Left lung (tissue), 10 donors: ENCODE data around the gene IDH3G. TPM values are rescaled to one million over a fixed set of nuclear protein-coding genes. Genes with fewer than 3 reads are reported as not detected.

ENCODE experiments used
- ATAC-seq: fragments of 200-7000 bp; cut with Tn5 transposase; one replicate; pipeline ENCODE4 v1.9.1; 2020; ENCODE audit warnings: moderate library complexity
- DNase-seq, 4 donors: peaks; one replicate each; pipeline ENCODE4 v3.0.0-alpha.2; 2013 to 2020
- H3K27ac ChIP-seq, 2 donors: fragments of 200-600 bp; sonication (generic) in 1 of 2; one replicate each; pipeline versions ENCODE4 v1.5.0 to v1.8.0; 2020 to 2021
- H3K27me3 ChIP-seq, 2 donors: fragments of 200-600 bp; sonication (generic) in 1 of 2; one replicate each; pipeline versions ENCODE4 v1.5.0 to v1.8.0; 2020 to 2021
- H3K36me3 ChIP-seq, 2 donors: fragments of 200-600 bp; sonication (generic) in 1 of 2; one replicate each; pipeline versions ENCODE4 v1.5.0 to v1.8.0; 2020 to 2021
- H3K4me1 ChIP-seq, 2 donors: fragments of 200-600 bp; one replicate each; pipeline ENCODE4 v1.8.0; 2021
- H3K4me3 ChIP-seq, 2 donors: fragments of 200-600 bp; sonication (generic) in 1 of 2; one replicate each; pipeline versions ENCODE4 v1.5.0 to v1.8.0; 2020 to 2021; ENCODE audit warnings: mild to moderate bottlenecking in 1 of 2
- H3K9me3 ChIP-seq, 2 donors: fragments of 200-600 bp; sonication (generic) in 1 of 2; one replicate each; pipeline versions ENCODE4 v1.5.0 to v1.8.0; 2020 to 2021
- intact Hi-C, 2 donors: fragments of 100-400 bp; cut with DNase I; formaldehyde crosslinking; loops; one replicate each; pipeline versions ENCODE4 v1.11.2 to v1.14.2; 2022
- polyA plus RNA-seq, 6 donors: library from polyadenylated mRNA; unstranded; fragments of 120-200 nt; gene quantifications; one replicate each; pipeline ENCODE4 v1.2.1, GENCODE V29; 2013; ENCODE audit not compliant: insufficient read length in 6 of 6
- total RNA-seq, 2 donors: library from RNA; stranded (reverse); fragmentation: NEBNext Ultra II Directional; extraction: Animal tissue kit (Norgen Biotek cat#: 25700); gene quantifications; one replicate each; pipeline ENCODE4 v1.2.1, GENCODE V29; 2021
- TF ChIP-seq, protein P1 (sequence below), 2 donors: fragments of 200-600 bp; sonication (generic) in 1 of 2; IDR thresholded peaks; one replicate each; pipeline versions ENCODE4 v1.5.0 to v1.8.0; 2021; ENCODE audit warnings: antibody characterized with exemption in 2 of 2
- donor health status: DM: no; HTN: yes; CAD: no.
- donor health status: DM: no; HTN: no; CAD: no.

Gene IDH3G
- total and polyA plus RNA-seq, 8 donors = 42.4 to 72.3 (median 55.0) TPM

DNA sequence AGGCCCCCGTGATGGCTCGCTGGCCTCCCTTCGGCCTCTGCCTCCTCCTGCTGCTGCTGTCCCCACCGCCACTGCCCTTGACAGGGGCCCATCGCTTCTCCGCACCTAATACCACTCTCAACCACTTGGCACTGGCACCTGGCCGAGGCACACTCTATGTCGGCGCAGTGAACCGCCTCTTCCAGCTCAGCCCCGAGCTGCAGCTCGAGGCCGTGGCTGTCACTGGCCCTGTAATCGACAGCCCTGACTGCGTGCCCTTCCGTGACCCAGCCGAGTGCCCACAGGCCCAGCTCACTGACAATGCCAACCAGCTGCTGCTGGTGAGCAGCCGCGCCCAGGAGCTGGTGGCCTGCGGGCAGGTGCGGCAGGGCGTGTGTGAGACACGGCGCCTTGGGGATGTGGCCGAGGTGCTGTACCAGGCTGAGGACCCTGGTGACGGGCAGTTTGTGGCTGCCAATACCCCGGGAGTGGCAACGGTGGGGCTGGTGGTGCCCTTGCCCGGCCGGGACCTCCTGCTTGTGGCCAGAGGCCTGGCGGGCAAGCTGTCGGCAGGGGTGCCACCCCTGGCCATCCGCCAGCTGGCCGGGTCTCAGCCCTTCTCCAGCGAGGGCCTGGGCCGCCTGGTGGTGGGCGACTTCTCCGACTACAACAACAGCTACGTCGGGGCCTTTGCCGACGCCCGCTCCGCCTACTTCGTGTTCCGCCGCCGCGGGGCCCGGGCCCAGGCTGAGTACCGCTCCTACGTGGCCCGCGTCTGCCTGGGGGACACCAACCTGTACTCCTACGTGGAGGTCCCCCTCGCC lies 27.1 kb downstream of the IDH3G start:
- no peak overlapping the region for H3K4me3 ChIP-seq
- intact Hi-C loops = loop anchor here in 1 of 2 donors (10.0 kb wide), 1 partner anchor 178 kb away; the partner anchor contains the start of gene RENBP
- TF ChIP-seq, protein P1, sequence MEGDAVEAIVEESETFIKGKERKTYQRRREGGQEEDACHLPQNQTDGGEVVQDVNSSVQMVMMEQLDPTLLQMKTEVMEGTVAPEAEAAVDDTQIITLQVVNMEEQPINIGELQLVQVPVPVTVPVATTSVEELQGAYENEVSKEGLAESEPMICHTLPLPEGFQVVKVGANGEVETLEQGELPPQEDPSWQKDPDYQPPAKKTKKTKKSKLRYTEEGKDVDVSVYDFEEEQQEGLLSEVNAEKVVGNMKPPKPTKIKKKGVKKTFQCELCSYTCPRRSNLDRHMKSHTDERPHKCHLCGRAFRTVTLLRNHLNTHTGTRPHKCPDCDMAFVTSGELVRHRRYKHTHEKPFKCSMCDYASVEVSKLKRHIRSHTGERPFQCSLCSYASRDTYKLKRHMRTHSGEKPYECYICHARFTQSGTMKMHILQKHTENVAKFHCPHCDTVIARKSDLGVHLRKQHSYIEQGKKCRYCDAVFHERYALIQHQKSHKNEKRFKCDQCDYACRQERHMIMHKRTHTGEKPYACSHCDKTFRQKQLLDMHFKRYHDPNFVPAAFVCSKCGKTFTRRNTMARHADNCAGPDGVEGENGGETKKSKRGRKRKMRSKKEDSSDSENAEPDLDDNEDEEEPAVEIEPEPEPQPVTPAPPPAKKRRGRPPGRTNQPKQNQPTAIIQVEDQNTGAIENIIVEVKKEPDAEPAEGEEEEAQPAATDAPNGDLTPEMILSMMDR (IDR thresholded peaks at IDR 0.05) = no peak
- no peaks in the 10 kb centered on the region for H3K27me3 ChIP-seq
- peaks cover 0 to 5% of the 10 kb centered on the region in 2 donors for H3K4me1 ChIP-seq
- ATAC-seq (no peak), DNase-seq (peak in 1 of 4 donors; percentile 55)
- H3K27ac ChIP-seq = no peak overlapping the region
- H3K9me3 ChIP-seq = no peaks in the 10 kb centered on the region
- no peaks in the 10 kb centered on the region for H3K36me3 ChIP-seq

DNA sequence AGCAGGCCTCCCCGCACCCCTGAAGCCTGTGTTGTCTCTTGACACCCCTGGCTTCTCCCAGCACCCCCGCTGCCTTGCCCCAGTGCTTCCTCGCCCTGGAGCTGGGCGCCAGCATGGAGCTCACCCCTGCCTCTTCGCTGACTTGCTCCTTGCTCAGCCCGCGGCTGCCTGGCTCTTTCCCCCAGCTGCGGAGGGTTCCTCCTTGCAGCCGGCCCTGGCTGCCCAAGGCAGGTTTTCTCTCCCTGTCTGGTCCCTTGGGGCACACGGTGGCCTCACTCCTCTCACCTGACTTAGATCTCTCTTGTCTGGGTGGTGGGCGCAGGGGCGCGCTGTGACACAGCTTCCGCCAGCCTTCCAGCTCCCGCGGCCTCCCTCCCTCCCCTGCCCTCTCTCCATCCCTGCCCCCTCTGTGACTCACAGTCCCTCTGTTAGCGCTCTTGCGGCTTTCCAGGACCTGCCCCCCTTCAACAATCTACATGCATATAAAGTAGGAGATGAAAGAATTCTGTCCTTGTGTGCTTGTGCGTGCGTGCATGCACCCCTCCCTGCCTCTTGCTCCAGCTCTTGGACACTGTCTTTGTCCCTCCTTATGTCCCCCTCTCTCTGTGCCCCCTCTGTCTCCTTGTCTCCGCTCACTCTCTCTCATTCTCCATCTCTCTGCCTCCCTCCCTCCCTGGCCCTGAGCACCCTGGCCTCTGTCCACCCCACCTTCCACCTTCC lies 27.9 kb downstream of the IDH3G start:
- Histone ChIP-seq H3K27ac (no peak overlapping the region), H3K4me3 (no peak overlapping the region), H3K9me3 (no peaks in the 10 kb centered on the region), H3K36me3 (no peaks in the 10 kb centered on the region), H3K27me3 (no peaks in the 10 kb centered on the region), H3K4me1 (peaks cover 0 to 5% of the 10 kb centered on the region in 2 donors)
- TF ChIP-seq, protein P1 (IDR thresholded peaks at IDR 0.05) = no peak
- peak; percentile 38 for ATAC-seq
- intact Hi-C loops = loop anchor here in 1 of 2 donors (10.0 kb wide), 1 partner anchor 179 kb away; the partner anchor contains the start of gene RENBP
- peak in 2 of 4 donors; percentile 49 to 58 for DNase-seq

DNA sequence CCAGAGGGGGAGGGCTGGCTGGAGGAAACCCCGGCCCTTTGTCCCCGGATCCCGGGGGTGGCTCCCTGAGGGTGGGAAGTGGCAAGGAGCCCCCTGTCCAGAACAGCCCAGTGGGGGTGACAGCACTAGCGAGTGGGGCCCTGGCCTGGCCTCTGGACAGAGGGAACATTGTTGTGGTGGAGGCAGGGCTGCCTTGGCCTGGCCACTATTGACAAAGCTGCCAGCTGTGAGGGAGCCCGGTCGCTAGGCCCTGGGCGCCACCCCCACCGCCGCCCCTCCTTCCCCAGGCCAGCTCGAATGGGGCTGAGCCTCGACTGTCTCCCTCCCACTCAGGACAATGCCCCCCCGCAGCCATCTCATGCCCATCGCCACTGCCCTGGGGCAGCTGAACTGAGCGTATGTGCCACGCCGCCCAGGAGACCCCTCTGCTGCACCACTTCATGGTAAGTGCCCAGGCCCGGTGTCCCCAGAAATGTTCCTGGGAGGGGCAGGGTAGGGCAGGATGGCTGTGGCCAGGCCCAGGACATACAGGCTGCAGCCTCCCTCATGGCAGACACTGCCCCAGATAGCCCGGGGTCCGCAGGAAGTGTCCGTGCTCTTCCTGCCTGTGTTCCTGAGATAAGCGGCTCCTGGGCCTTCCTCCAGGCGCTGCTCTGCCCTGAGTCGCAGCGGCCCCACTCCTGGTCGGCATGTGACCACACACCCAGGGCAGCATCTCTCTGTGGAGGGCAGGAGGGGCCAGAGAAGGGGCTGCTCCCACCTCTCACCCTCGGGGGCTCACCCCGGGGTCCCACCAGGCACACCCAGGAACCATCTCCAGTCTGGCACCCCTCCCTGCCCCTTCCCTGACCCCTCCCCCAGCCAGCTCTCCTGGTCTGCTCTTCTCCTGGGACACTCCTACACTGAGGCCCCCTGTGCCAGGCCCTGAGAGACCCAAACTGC lies 28.8 kb downstream of the IDH3G start:
- intact Hi-C loops = loop anchor here in 1 of 2 donors (10.0 kb wide), 1 partner anchor 179 kb away; the partner anchor contains the start of gene RENBP
- Histone ChIP-seq H3K4me3 (no peak overlapping the region), H3K4me1 (peaks cover 0 to 5% of the 10 kb centered on the region in 2 donors), H3K27ac (no peak overlapping the region), H3K9me3 (no peaks in the 10 kb centered on the region), H3K27me3 (no peaks in the 10 kb centered on the region), H3K36me3 (no peaks in the 10 kb centered on the region)
- TF ChIP-seq, protein P1 (IDR thresholded peaks at IDR 0.05) = no peak
- DNase-seq = peak in 1 of 4 donors; percentile 44
- ATAC-seq = peak; percentile 4

DNA sequence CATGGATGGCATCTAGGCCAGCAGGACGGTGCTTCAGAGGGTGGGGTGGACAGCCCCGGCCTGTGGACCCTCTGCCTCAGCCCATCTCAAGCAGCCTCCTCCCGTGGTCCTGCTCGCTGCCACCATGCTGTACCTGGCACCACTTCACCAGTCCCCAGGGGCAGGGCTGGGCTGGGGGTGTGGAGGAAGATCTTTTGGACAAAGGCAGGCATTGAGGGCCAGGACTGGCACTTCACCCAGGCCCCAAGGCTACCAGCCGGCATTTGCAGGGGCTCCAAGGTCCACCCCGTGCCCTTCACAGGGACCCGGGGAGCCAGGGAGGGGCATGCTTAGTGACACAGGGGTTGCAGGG lies 29.4 kb downstream of the IDH3G start:
- H3K27me3 ChIP-seq = no peaks in the 10 kb centered on the region
- DNase-seq (peak in 1 of 4 donors; percentile 37), ATAC-seq (no peak)
- H3K9me3 ChIP-seq = no peaks in the 10 kb centered on the region
- no peaks in the 10 kb centered on the region for H3K36me3 ChIP-seq
- H3K4me1 ChIP-seq = peaks cover 0 to 5% of the 10 kb centered on the region in 2 donors
- no peak overlapping the region for H3K27ac ChIP-seq
- no peak overlapping the region for H3K4me3 ChIP-seq
- TF ChIP-seq, protein P1 (IDR thresholded peaks at IDR 0.05) = no peak
- intact Hi-C loops = loop anchor here in 1 of 2 donors (10.0 kb wide), 1 partner anchor 180 kb away; the partner anchor contains the start of gene RENBP
